Colonic mucosa (tissue), 4 donors: ENCODE data around the gene SLC25A41. TPM values are rescaled to one million over a fixed set of nuclear protein-coding genes. Genes with fewer than 3 reads are reported as not detected.

Source experiments
- DNase-seq: peaks from one replicate; pipeline ENCODE4 v3.0.0-alpha.2; 2020
- H3K27ac ChIP-seq: fragments of 200-600 bp; one replicate; pipeline ENCODE4 v1.8.0; 2021
- H3K27me3 ChIP-seq: fragments of 200-600 bp; one replicate; pipeline ENCODE4 v1.8.0; 2021
- H3K36me3 ChIP-seq: fragments of 200-600 bp; one replicate; pipeline ENCODE4 v1.8.0; 2021
- H3K4me1 ChIP-seq: fragments of 200-600 bp; one replicate; pipeline ENCODE4 v1.8.0; 2021; ENCODE audit warnings: mild to moderate bottlenecking
- H3K4me3 ChIP-seq: fragments of 200-600 bp; one replicate; pipeline ENCODE4 v1.8.0; 2021
- H3K9ac ChIP-seq, 2 donors: one replicate each; pipeline ENCODE4 v1.7.0; 2013; ENCODE audit warnings: control low read depth in 2 of 2, low read depth in 2 of 2, low read length in 2 of 2
- H3K9me3 ChIP-seq: fragments of 200-600 bp; one replicate; pipeline ENCODE4 v1.8.0; 2021
- intact Hi-C: fragments of 100-400 bp; cut with DNase I; formaldehyde crosslinking; loops from one replicate; pipeline ENCODE4 v1.14.1; 2022
- total RNA-seq, 2 donors: library from RNA; stranded (reverse); fragmentation: NEBNext Ultra II Directional in 1 of 2; extraction: Animal tissue kit (Norgen Biotek cat#: 25700) in 1 of 2; gene quantifications; one replicate each; pipeline ENCODE4 v1.2.1, GENCODE V29; 2021
- TF ChIP-seq, protein P1 (sequence below): fragments of 200-600 bp; IDR thresholded peaks from one replicate; pipeline ENCODE4 v1.8.0; 2022; ENCODE audit warnings: antibody characterized with exemption, mild to moderate bottlenecking
- donor health status: healthy.
- donor health status: DM: no; HTN: no; CAD: no.
- donor health status: DM: no; HTN: no; CAD: no.

Gene SLC25A41
- total RNA-seq, 2 donors from 2014 or later = 1.8 TPM; not detected in 1

DNA sequence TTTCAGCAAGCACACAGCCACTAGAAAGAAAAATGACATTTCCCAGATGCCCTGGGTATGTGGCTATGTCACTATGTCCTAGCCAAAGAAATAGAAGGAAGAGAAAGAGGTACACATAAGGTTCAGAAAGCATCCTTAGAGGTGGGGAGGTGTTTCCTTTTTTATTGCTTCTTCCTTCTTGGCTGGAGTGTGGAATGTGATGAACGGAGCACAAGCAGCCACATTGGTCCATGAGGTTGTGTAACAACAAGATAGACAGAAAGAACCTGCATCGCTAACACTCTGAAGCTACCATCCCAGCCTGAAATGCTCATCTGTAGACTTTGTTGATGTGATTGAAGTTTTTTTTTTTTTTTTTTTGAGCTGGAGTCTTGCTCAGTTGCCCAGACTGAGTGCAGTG lies 19.3 kb upstream of the SLC25A41 start:
- H3K27me3 ChIP-seq = no peaks in the 10 kb centered on the region
- H3K9me3 ChIP-seq = no peaks in the 10 kb centered on the region
- intact Hi-C loops = no loop called here
- no peak overlapping the region for H3K9ac ChIP-seq
- TF ChIP-seq, protein P1, sequence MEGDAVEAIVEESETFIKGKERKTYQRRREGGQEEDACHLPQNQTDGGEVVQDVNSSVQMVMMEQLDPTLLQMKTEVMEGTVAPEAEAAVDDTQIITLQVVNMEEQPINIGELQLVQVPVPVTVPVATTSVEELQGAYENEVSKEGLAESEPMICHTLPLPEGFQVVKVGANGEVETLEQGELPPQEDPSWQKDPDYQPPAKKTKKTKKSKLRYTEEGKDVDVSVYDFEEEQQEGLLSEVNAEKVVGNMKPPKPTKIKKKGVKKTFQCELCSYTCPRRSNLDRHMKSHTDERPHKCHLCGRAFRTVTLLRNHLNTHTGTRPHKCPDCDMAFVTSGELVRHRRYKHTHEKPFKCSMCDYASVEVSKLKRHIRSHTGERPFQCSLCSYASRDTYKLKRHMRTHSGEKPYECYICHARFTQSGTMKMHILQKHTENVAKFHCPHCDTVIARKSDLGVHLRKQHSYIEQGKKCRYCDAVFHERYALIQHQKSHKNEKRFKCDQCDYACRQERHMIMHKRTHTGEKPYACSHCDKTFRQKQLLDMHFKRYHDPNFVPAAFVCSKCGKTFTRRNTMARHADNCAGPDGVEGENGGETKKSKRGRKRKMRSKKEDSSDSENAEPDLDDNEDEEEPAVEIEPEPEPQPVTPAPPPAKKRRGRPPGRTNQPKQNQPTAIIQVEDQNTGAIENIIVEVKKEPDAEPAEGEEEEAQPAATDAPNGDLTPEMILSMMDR = no peak
- H3K36me3 ChIP-seq = peaks cover 8% of the 10 kb centered on the region
- H3K27ac ChIP-seq = no peak overlapping the region
- H3K4me3 ChIP-seq = no peak overlapping the region
- DNase-seq = no peak
- no peaks in the 10 kb centered on the region for H3K4me1 ChIP-seq

DNA sequence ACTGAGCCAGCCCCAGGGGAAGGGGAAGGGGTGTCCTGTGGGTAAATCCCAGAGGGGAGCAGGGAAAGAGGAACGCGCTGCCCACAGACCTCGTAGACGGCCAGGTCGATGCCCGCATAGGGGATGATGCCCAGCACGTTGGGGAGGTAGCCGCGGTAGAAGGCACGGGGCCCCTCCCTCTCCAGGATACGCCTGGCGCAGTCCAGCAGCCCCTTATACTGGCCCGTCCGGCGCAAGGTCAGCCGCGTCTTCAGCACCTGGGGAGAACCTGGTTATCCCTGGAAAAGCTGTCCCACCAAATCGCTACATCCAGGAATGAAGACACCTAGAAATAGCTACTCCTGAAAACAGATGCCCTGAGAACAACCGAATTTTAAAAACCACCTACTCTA lies 18.7 kb upstream of the SLC25A41 start:
- no peak for DNase-seq
- H3K36me3 ChIP-seq = peaks cover 8% of the 10 kb centered on the region

DNA sequence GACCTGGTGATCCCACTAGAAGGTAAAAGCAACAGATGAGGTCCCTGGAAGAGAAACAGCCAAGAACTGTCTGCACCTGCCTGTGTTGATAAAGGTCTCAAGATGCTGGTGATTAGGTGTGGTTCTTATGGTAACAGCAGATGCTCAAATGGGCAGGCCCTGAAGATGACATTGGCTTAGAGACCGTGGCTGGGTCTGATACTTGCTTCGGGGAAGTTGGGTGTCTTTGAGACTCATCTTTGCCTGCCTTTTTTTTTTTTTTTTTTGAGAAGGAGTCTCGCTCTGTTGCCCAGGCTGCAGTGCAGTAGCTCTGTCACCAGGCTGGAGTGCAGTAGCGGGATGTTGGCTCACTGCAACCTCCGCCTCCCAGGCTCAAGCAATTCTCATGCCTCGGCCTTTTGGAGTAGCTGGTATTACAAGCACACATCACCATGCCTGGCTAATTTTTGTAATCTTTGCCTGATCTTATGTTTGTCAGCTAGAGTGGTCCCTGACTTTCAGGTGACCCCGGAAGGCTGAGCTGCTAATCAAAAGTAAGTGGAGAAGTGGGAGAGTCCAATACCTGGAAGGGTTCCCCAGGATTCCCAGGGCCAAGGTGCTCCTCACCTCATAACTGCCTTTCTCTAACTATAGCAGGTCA lies 18.1 kb upstream of the SLC25A41 start:
- no peak overlapping the region for H3K27ac ChIP-seq
- intact Hi-C loops = no loop called here
- H3K27me3 ChIP-seq = no peaks in the 10 kb centered on the region
- TF ChIP-seq, protein P1 = no peak
- H3K9ac ChIP-seq = no peak overlapping the region
- H3K4me1 ChIP-seq = no peaks in the 10 kb centered on the region
- DNase-seq = no peak
- no peaks in the 10 kb centered on the region for H3K9me3 ChIP-seq
- peaks cover 8% of the 10 kb centered on the region for H3K36me3 ChIP-seq
- no peak overlapping the region for H3K4me3 ChIP-seq

More for the DNA sequence above, 18.7 kb upstream of the SLC25A41 start:
- Histone ChIP-seq H3K27ac (no peak overlapping the region), H3K9ac (no peak overlapping the region), H3K27me3 (no peaks in the 10 kb centered on the region), H3K4me3 (no peak overlapping the region), H3K9me3 (no peaks in the 10 kb centered on the region), H3K4me1 (no peaks in the 10 kb centered on the region)
- intact Hi-C loops = no loop called here
- TF ChIP-seq, protein P1 = no peak

DNA sequence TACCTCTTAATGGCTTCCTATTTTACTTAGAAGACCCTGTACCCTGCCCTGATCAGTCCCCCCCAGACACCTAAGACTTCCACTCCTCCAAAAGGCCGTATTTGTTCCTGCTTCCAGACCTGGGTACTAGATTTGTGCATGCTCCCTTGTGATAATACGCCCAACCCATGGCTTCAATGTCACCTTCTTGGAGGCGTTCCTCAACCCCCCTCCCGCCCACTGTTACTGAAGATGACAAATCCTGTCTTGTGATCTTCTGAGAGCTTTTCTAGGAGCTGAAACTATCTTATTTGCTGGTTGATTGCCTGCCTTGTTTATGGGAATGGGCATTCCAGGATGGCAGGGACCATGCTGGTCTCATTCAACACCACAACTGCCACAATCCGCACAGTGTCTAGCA lies 16.6 kb upstream of the SLC25A41 start:
- no peak for DNase-seq
- Histone ChIP-seq H3K4me3 (no peak overlapping the region), H3K27ac (no peak overlapping the region), H3K4me1 (no peaks in the 10 kb centered on the region), H3K36me3 (peaks cover 8% of the 10 kb centered on the region), H3K27me3 (no peaks in the 10 kb centered on the region), H3K9me3 (no peaks in the 10 kb centered on the region), H3K9ac (no peak overlapping the region)
- intact Hi-C loops = no loop called here
- TF ChIP-seq, protein P1 = no peak

DNA sequence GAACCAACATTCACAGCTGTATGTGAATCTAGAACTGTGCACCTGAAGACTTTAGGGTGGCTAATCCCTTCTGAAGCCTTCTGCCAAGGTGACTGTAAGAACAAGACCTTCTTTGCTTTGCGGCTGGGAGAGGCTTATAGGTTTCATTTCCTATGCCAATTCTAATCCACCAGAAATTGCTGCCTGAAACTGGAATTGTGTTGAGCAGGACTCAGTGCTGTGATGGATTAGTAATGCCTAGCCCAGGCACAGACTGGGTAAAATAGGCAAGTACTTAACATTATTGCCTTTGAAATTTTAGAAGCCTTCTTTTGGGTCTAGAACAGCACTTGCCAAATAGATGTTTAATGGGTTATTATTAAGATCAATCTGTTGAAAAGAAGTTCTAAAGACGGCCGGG lies 14.5 kb upstream of the SLC25A41 start:
- no peaks in the 10 kb centered on the region for H3K36me3 ChIP-seq
- H3K4me3 ChIP-seq = no peak overlapping the region
- intact Hi-C loops = no loop called here
- DNase-seq = no peak
- no peaks in the 10 kb centered on the region for H3K9me3 ChIP-seq
- no peak overlapping the region for H3K9ac ChIP-seq
- H3K27me3 ChIP-seq = no peaks in the 10 kb centered on the region
- TF ChIP-seq, protein P1 = no peak
- no peaks in the 10 kb centered on the region for H3K4me1 ChIP-seq
- H3K27ac ChIP-seq = no peak overlapping the region
